ENCODE results near the gene FADS2. TPM values are rescaled to one million over a fixed set of nuclear protein-coding genes. Genes with fewer than 3 reads are reported as not detected.

FADS2 gene
- total RNA-seq, 2 experiments from 2014 or later: 128 to 135 TPM

DNA sequence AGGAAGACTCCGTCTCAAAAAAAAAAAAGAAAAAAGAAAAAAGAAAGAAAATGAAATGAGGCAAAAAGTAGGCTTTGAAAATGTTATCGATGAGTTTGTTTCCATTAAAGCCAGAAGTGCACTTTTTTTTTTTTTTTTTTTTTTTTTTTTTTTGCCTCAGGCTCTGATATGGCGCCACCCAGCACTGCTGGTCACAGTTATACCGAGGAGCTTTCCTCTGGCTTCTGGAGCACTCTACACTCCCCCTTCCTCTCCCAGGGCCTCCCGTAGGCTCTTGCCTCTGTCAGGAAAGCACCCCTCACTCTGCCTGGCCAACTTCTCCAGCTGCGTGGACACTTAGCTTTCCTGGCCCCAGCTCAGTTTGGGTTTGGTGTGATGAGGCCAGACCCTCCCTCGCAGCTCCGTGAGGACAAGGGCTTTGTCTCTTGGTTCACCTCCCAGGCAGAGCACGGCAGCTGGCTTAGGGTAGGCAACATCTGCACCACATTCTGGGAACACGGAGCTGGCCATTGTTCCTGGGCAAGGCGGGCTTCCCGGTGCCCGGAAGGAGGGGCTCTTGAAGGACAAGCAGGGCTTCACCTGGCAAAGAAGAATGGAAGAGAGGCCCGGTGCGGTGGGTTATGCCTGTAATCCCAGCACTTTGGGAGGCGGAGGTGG is 16.9 kb downstream of the FADS2 start:
- CTCF ChIA-PET: no interaction called here
- H3K27ac Mint-ChIP-seq: no peak overlapping the region
- no peaks in the 10 kb centered on the region for H3K27me3 Mint-ChIP-seq
- no peak for DNase-seq
- no peak overlapping the region for H3K4me3 Mint-ChIP-seq
- H3K4me1 Mint-ChIP-seq: no peaks in the 10 kb centered on the region
- POLR2A ChIA-PET: interaction anchor here (0.6 kb wide), 2 partner anchors 51 to 75 kb away, joined by 3 read pairs; no protein-coding TSS in a partner anchor
- H3K36me3 Mint-ChIP-seq (ENCODE audit: low read depth): peaks cover 52% of the 10 kb centered on the region
- no peaks in the 10 kb centered on the region for H3K9me3 Mint-ChIP-seq

DNA sequence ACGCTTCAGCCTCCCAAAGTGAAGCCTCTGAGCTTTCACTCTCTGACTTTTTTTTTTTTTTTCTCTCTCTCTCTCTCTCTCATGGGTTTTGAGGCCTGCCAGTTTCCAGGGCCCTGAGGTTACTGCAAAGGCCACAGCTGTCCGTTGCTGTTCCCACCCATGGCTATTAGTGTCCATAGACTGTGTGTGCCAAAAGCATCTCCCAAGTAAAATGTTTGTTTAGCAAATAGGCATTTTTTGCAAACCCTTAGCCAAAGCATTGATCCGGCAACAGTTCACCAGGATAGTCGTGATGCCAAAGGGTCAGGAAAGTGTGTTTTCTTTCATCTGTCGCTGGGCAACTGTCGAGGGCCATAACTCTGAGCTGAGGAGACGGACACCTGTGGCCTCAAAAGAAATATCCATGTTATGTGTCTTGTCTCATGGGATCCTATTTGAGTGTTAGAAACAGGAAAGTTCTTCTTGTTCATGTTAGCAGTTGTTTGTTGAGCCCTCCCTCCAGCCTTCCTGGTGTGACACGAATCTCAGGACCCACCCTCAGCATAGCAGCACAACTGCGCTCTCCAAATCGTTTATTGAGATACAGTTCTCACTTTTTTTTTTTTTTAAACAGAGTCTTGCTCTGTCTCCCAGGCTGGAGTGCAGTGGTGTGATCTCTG is 18.4 kb downstream of the FADS2 start:
- no peak for DNase-seq
- no peaks in the 10 kb centered on the region for H3K27me3 Mint-ChIP-seq
- H3K4me3 Mint-ChIP-seq: no peak overlapping the region
- H3K9me3 Mint-ChIP-seq: no peaks in the 10 kb centered on the region
- H3K36me3 Mint-ChIP-seq (ENCODE audit: low read depth): peaks cover 51% of the 10 kb centered on the region
- POLR2A ChIA-PET: no interaction called here
- CTCF ChIA-PET: no interaction called here
- H3K4me1 Mint-ChIP-seq: no peaks in the 10 kb centered on the region
- H3K27ac Mint-ChIP-seq: no peak overlapping the region

DNA sequence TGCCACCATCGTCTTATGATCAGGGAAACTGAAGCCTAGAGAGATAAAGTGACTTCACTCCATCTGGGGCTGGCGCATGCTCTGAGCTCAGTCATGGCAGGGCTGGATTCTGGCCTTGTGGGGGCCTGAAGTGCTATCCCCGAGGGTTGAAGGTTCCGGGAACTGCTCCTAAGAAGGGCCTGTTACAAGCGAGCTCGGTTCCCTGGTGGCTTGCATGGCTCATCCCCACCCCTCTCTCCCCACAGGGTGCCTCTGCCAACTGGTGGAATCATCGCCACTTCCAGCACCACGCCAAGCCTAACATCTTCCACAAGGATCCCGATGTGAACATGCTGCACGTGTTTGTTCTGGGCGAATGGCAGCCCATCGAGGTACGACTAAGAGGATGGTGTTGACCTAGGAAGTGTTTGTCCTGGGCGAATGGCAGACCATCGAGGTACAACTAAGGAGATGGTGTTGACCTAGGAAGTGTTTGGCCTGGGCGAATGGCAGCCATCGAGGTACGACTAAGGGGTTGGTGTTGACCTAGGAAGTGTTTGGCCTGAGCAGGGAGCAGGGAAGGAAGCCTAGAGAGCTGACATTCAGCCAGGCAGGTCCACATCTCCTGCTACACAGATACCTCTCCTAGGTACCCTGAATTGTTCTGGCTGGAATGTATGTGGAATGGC is 19.9 kb downstream of the FADS2 start:
- H3K36me3 Mint-ChIP-seq (ENCODE audit: low read depth): peaks cover 51% of the 10 kb centered on the region
- H3K27ac Mint-ChIP-seq: peak overlapping the region; percentile 14

DNA sequence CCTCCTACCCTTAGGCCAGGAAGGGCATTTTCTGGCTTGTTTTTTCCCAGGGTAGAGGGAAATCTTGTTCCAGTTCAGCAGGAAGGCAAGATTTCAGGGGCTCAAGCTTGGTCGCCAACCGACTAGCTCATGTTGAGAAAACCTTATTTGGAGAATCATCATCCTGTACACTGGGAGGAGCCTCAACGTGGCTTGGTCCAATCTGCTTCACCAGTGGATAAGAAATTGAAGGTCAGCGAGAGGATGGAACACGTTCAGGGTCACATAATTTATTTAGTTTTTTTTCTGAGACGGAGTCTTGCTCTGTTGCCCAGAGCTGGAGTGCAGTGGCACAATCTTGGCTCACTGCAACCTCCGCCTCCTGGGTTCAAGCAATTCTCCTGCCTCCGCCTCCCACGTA is 20.5 kb downstream of the FADS2 start:
- Mint-ChIP-seq H3K36me3 (ENCODE audit: low read depth) (peaks cover 49% of the 10 kb centered on the region), H3K27ac (no peak overlapping the region)
- POLR2A ChIA-PET: no interaction called here

More for the DNA sequence above, 19.9 kb downstream of the FADS2 start:
- no peaks in the 10 kb centered on the region for H3K9me3 Mint-ChIP-seq
- ChIA-PET CTCF (interaction anchor here (0.6 to 1.1 kb wide), 4 partner anchors 32 to 260 kb away, joined by 3 to 4 read pairs (median 3); partner anchors contain the start of gene FADS1), POLR2A (no interaction called here)
- no peak overlapping the region for H3K4me3 Mint-ChIP-seq
- H3K27me3 Mint-ChIP-seq: no peaks in the 10 kb centered on the region
- no peak for DNase-seq
- no peaks in the 10 kb centered on the region for H3K4me1 Mint-ChIP-seq

DNA sequence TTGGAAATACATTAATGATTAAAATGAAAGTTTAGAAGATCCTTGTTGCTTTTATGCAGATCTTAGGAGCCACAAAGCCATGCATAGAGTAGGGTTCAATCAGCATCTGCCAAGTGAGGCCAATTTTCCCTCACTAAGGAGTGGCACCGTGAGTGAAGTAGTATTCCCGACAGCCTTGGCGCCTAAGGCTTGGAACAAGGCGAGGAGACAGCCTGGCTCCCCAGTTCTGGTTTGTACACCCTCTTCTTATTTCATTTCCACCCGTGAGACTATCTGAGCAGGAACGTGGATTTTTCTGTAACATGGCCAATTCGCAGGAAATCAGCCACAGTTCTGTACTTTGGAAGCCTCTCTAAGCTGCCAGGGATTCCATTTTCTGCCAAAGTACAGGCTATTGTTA is 22.6 kb downstream of the FADS2 start:
- DNase-seq: no peak
- H3K4me3 Mint-ChIP-seq: no peak overlapping the region
- ChIA-PET POLR2A (no interaction called here), CTCF (no interaction called here)
- H3K9me3 Mint-ChIP-seq: no peaks in the 10 kb centered on the region
- no peak overlapping the region for H3K27ac Mint-ChIP-seq
- H3K27me3 Mint-ChIP-seq: no peaks in the 10 kb centered on the region
- peaks cover 1% of the 10 kb centered on the region for H3K4me1 Mint-ChIP-seq
- peaks cover 46% of the 10 kb centered on the region for H3K36me3 Mint-ChIP-seq (ENCODE audit: low read depth)

More for the DNA sequence above, 20.5 kb downstream of the FADS2 start:
- Mint-ChIP-seq H3K9me3 (no peaks in the 10 kb centered on the region), H3K4me3 (no peak overlapping the region), H3K4me1 (peaks cover 1% of the 10 kb centered on the region), H3K27me3 (no peaks in the 10 kb centered on the region)
- no peak for DNase-seq
- CTCF ChIA-PET: interaction anchor here (0.6 to 1.1 kb wide), 3 partner anchors 48 to 259 kb away, joined by 3 to 4 read pairs (median 3); no protein-coding TSS in a partner anchor

DNA sequence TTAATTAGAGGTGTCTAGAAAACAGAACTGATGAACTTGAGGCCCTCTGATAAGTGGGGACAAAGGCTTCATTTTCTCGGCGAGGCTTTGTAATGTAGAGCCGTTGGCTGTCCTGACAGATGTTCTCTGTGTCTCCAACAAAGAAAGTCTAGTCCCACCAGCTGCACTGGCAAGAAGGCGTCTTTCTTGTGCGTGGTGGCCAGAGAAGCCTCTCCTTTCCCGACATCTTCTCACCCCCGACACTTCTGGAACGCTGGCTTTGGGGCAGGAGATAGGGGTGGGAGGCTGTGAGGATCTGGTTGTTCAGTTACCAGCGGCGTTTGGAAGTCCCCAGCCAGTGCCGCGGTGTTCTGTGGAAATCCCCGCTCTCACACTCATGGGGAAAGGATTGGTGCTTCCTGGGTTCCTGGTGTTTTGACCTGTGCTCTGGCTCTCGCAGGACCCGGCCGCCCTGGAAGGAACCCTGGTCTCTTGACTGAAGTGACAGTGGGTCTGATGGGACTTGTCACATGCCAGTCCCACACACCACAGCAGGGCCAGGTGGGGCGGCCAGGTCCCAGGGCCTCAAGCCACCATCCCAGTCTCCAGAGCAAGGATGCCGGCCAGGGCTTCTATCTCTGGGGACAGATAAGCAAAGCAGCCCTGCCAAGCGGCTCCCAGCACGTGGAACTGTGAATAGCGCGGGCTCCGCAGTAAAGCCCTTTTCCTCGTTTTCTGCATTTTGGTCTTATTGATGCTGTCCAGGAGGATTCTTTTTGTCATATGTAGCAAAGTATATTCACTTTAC is 23.2 kb downstream of the FADS2 start:
- peaks cover 41% of the 10 kb centered on the region for H3K36me3 Mint-ChIP-seq (ENCODE audit: low read depth)
- POLR2A ChIA-PET: no interaction called here

DNA sequence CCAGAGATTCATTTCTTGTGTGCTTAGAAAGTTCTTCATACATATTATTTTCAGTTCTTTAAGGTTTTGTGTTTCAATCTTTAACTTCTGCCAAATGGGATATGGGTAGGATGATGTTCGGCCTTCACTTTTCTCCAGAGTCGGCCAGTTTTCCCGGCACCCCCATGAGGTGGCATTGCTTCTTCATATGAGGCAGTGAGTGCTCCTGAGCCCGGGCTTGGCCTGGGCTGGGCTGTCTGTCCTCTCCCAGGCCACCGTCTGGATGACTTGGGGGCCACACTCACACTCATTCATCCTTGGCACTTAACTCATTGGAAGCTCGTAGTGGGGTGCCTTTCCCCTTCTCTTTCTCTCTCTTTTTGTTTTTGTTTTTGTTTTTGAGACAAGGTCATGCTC is 23.8 kb downstream of the FADS2 start:
- ChIA-PET CTCF (no interaction called here), POLR2A (no interaction called here)
- H3K27me3 Mint-ChIP-seq: no peaks in the 10 kb centered on the region
- H3K27ac Mint-ChIP-seq: no peak overlapping the region
- DNase-seq: no peak
- no peaks in the 10 kb centered on the region for H3K9me3 Mint-ChIP-seq
- no peak overlapping the region for H3K4me3 Mint-ChIP-seq
- peaks cover 1% of the 10 kb centered on the region for H3K4me1 Mint-ChIP-seq
- peaks cover 38% of the 10 kb centered on the region for H3K36me3 Mint-ChIP-seq (ENCODE audit: low read depth)

More for the DNA sequence above, 23.2 kb downstream of the FADS2 start:
- CTCF ChIA-PET: no interaction called here
- Mint-ChIP-seq H3K27ac (no peak overlapping the region), H3K9me3 (no peaks in the 10 kb centered on the region), H3K4me3 (no peak overlapping the region), H3K4me1 (peaks cover 1% of the 10 kb centered on the region), H3K27me3 (no peaks in the 10 kb centered on the region)
- no peak for DNase-seq

DNA sequence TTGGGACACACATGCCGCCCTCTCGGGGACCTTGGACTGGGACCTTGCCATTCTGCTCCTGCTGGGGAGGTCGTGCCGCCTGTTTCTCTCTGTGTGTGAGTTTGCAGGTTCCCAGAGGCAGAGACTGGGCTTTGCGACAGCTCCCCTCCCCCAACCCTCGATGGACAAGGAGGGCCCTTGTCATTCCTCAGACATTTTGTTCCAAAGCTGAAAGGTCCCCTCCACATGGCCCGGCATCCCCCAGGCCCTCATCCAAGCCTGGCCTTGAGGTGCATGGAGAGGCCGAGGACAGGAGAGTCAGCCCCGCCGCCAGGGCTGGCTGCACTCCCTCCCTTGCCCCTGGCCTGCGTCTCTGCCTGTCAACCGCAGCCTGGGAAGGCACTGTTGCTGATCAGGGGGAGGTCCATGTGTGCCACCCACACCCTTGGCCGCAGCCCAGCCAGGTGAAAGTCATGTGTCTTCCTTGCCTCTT is 25.6 kb downstream of the FADS2 start:
- no peak for DNase-seq
- CTCF ChIA-PET: interaction anchor here (0.5 to 2.6 kb wide), 4 partner anchors 17 to 934 kb away, joined by 3 to 7 read pairs (median 4); partner anchors contain the start of gene TMEM179B
- peaks cover 21% of the 10 kb centered on the region for H3K36me3 Mint-ChIP-seq (ENCODE audit: low read depth)
- no peak overlapping the region for H3K27ac Mint-ChIP-seq
- no peaks in the 10 kb centered on the region for H3K9me3 Mint-ChIP-seq
- no peak overlapping the region for H3K4me3 Mint-ChIP-seq
- H3K4me1 Mint-ChIP-seq: peaks cover 1% of the 10 kb centered on the region
- POLR2A ChIA-PET: no interaction called here
- no peaks in the 10 kb centered on the region for H3K27me3 Mint-ChIP-seq

DNA sequence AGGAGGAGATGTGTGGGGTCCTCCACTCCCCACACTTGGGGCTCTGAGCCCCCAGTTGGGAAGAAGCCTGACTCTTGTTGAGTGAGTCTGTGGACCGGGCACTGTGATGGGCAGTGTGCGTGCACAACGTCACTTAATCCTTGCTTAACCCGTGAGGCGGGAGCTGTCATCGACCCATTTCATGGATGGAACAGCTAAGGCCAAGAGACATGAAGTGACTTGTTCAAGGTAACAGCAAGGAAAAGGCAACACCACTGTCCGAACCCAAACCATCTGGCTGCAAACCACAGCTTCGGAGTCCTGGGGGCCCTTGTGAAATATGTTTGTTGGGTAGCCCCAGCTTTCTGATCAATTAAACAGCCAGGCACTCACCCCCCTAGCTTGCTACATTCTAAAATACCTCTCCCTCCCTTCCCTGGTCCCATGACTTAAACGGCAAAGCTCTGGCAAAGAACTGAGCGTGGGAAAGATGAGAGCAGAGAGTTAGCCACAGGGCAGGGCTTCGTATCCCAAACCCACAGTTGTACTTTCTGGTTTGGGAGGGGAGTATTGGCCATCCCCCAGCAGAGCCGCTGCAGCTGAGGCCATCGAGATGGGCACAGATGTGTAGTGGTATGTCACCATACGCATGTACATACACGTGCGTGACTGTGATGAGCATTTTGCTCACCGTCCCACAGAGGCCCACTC is 26.3 kb downstream of the FADS2 start:
- POLR2A ChIA-PET: no interaction called here
- peaks cover 25% of the 10 kb centered on the region for H3K36me3 Mint-ChIP-seq (ENCODE audit: low read depth)
- no peaks in the 10 kb centered on the region for H3K27me3 Mint-ChIP-seq
- H3K4me1 Mint-ChIP-seq: peaks cover 1% of the 10 kb centered on the region
- H3K27ac Mint-ChIP-seq: no peak overlapping the region
- CTCF ChIA-PET: interaction anchor here (0.7 to 2.6 kb wide), 5 partner anchors 13 to 479 kb away, joined by 3 to 7 read pairs (median 3); no protein-coding TSS in a partner anchor
- H3K4me3 Mint-ChIP-seq: no peak overlapping the region
- no peaks in the 10 kb centered on the region for H3K9me3 Mint-ChIP-seq
- no peak for DNase-seq

DNA sequence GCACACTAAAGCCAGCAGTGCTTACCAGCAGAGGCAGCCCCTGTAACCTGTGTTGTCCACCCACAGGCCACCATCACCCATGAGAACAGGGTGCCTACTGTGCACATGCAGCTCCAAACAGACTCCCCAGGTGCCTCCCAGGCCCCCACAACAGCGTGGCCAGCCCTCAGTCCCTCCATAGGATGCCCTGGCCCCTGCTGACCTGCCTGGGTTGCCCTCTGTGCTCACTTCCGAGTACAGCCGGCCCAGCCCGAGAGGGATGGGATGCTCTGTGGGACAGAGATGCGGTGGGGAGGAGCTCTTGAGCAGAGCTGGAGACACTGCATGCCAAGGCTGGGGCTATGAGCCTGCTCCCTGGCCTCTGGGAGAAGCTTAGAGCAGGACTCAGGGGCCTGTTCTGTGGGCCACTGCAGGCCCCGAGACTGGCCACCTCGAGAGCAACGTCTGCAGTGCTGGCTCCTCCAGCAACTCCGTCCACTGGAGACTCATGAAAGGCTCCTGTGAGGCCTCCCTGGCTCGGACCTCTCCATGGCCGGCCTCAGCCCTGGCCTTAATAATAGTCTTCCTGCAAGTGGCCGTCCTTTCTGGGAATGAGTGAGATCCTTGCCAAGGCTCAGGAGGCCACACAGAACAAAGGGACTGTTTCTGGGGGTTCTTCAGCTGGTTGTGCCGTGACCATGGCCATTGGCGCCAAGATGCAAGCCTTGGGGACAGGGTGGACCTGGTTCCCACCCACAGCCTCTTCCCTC is 27.0 kb downstream of the FADS2 start:
- Mint-ChIP-seq H3K27ac (no peak overlapping the region), H3K27me3 (no peaks in the 10 kb centered on the region), H3K36me3 (ENCODE audit: low read depth) (peaks cover 29% of the 10 kb centered on the region), H3K9me3 (no peaks in the 10 kb centered on the region), H3K4me1 (peaks cover 1% of the 10 kb centered on the region), H3K4me3 (no peak overlapping the region)
- CTCF ChIA-PET: interaction anchor here (0.8 to 2.6 kb wide), 4 partner anchors 12 to 253 kb away, joined by 3 to 7 read pairs (median 3); no protein-coding TSS in a partner anchor
- POLR2A ChIA-PET: no interaction called here
- DNase-seq: no peak

DNA sequence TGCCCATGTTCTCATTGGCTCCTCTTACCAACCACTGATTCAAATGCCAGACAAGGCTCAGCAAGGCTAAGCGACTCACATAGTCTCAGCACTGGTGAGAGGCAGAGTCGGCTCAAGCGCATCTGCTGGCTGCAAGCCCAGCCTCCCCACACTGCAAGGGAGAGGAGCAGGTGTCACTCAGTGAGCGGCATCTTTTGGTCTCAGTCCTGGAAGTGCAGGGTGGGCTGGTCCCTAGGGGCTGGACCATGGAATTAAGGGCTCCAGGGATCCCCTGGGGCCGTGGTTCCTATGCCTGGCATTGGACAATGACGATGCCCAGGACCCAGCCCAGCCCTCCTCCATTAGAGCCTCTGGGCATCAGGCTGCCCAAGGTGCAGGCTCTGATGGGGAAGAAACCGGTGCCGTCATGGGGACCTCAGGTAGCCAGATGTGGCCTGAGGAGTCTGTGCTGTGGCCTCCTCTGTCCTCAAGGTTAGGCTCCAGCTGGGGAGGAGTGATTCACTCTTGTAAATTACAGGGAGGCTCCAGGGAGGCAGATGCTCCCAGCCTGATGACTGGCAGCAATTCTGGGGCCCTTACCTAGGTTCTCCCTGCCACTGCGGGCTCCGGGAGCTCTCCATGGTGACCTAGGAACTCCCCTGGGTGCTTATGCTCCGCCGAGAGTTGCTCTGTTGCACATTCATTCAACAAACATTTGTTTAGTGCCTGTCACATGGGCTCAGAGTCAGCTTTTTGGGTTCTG is 28.0 kb downstream of the FADS2 start:
- H3K36me3 Mint-ChIP-seq (ENCODE audit: low read depth): peaks cover 29% of the 10 kb centered on the region
- ChIA-PET POLR2A (no interaction called here), CTCF (interaction anchor here (2.6 kb wide), 1 partner anchor 14 kb away, joined by 7 read pairs; no protein-coding TSS in a partner anchor)
- H3K27me3 Mint-ChIP-seq: no peaks in the 10 kb centered on the region
- H3K4me3 Mint-ChIP-seq: no peak overlapping the region
- peaks cover 1% of the 10 kb centered on the region for H3K4me1 Mint-ChIP-seq
- H3K27ac Mint-ChIP-seq: no peak overlapping the region
- no peak for DNase-seq
- no peaks in the 10 kb centered on the region for H3K9me3 Mint-ChIP-seq

All from activated CD4-positive, alpha-beta T cell treated with anti-CD3 and anti-CD28 coated beads, Interleukin-2, amount 10 ng/mL, durations not matched to agents 7 days and 5 days (primary cell).